H1 (cell line): ENCODE measurements around the gene SUOX. TPM values are rescaled to one million over a fixed set of nuclear protein-coding genes. Genes with fewer than 3 reads are reported as not detected.

Experiments used
- CTCF ChIA-PET: fragments of 300-600 bp; sonication (Branson Sonifier 250); formaldehyde crosslinking; loops from one replicate; lab custom pipeline; 2021; ENCODE audit not compliant: partially characterized antibody; lab: Charles Lee
- POLR2A ChIA-PET: fragments of 300-600 bp; sonication (Branson Sonifier 250); formaldehyde crosslinking; loops from one replicate; lab custom pipeline; 2021; ENCODE audit warnings: inconsistent platforms; ENCODE audit not compliant: partially characterized antibody; lab: Charles Lee
- DNase-seq, 2 experiments: peaks; one replicate each; pipeline versions ENCODE4 v3.0.0 to v3.0.0-alpha.2; 2010 to 2022; ENCODE audit warnings: low spot score in 2 of 2, low read depth in 1 of 2, mixed read lengths in 1 of 2
- FAIRE-seq: peaks from 2 replicates; lab custom pipeline; 2011; peaks lifted over from hg19 to GRCh38; lab: Jason Lieb, UNC
- H2AFZ ChIP-seq: 2 replicates; pipeline ENCODE4 v1.8.1; 2012; ENCODE audit warnings: low read length, inconsistent platforms
- H2AK5ac ChIP-seq: 2 replicates; pipeline ENCODE4 v1.6.1; 2013; ENCODE audit warnings: low read depth, low read length
- H2BK120ac ChIP-seq: replicated peaks from 2 replicates; pipeline ENCODE3; 2013; ENCODE audit warnings: low read depth, low read length, inconsistent platforms
- H2BK12ac ChIP-seq: 2 replicates; pipeline ENCODE4 v1.6.1; 2013; ENCODE audit warnings: low read depth, low read length
- H2BK15ac ChIP-seq: 2 replicates; pipeline ENCODE4 v1.6.1; 2013; ENCODE audit warnings: low read length
- H2BK20ac ChIP-seq: 2 replicates; pipeline ENCODE4 v1.6.1; 2013; ENCODE audit warnings: low read length
- H2BK5ac ChIP-seq: 2 replicates; pipeline ENCODE4 v1.6.1; 2013; ENCODE audit warnings: low read depth, low read length
- H3K14ac ChIP-seq: 2 replicates; pipeline ENCODE4 v1.6.1; 2013; ENCODE audit warnings: inconsistent platforms; ENCODE audit not compliant: insufficient read length
- H3K18ac ChIP-seq: 2 replicates; pipeline ENCODE4 v1.6.1; 2013; ENCODE audit warnings: low read length; ENCODE audit errors: extremely low read depth
- H3K23ac ChIP-seq: 2 replicates; pipeline ENCODE4 v1.6.1; 2013; ENCODE audit warnings: inconsistent platforms; ENCODE audit not compliant: insufficient read length
- H3K23me2 ChIP-seq: 2 replicates; pipeline ENCODE4 v1.6.1; 2013; ENCODE audit warnings: low read depth, low read length
- H3K27ac ChIP-seq: 2 replicates; pipeline ENCODE4 v1.6.1; 2011; ENCODE audit warnings: low read depth, low read length, inconsistent platforms
- H3K27me3 ChIP-seq, 4 experiments: replicated peaks in 1 of 4; 1 replicate in 1 of 4; 2 replicates in 3 of 4; pipeline versions ENCODE4 v1.6.1 to v1.8.1; 2011 to 2013; ENCODE audit warnings: low read length in 3 of 4, mild to moderate bottlenecking in 3 of 4, inconsistent platforms in 2 of 4, mixed read lengths in 2 of 4, moderate library complexity in 1 of 4; ENCODE audit not compliant: control insufficient read depth in 3 of 4, insufficient read depth in 3 of 4; ENCODE audit errors: extremely low read depth in 1 of 4
- H3K36me3 ChIP-seq, 4 experiments: 2 replicates each; pipeline versions ENCODE4 v1.6.1 to v1.8.1; 2011 to 2013; ENCODE audit warnings: mild to moderate bottlenecking in 4 of 4, low read length in 3 of 4, moderate library complexity in 2 of 4, control low read depth in 1 of 4, inconsistent platforms in 1 of 4; ENCODE audit not compliant: insufficient read depth in 4 of 4, control insufficient read depth in 2 of 4
- H3K4ac ChIP-seq: replicated peaks from 2 replicates; pipeline ENCODE3; 2013; ENCODE audit warnings: low read length, low read depth, mixed read lengths, inconsistent platforms; ENCODE audit not compliant: insufficient read length
- H3K4me1 ChIP-seq, 4 experiments: replicated peaks in 1 of 4; 1 replicate in 1 of 4; 2 replicates in 3 of 4; pipeline versions ENCODE4 v1.6.1 to v1.8.1; 2011 to 2013; ENCODE audit warnings: low read length in 3 of 4, inconsistent platforms in 2 of 4, mixed read lengths in 1 of 4; ENCODE audit not compliant: insufficient read depth in 4 of 4, control insufficient read depth in 3 of 4
- H3K4me2 ChIP-seq, 2 experiments: 2 replicates each; pipeline versions ENCODE4 v1.6.1 to v1.8.1; 2011 to 2013; ENCODE audit warnings: low read depth in 2 of 2, low read length in 2 of 2, control low read depth in 1 of 2, inconsistent platforms in 1 of 2, mild to moderate bottlenecking in 1 of 2; ENCODE audit not compliant: insufficient read depth in 1 of 2
- H3K4me3 ChIP-seq, 4 experiments: fragments of 200-600, 300-600 bp in 1 of 4; sonication (generic), shearing (Covaris generic), sonication (Bioruptor Twin) in 1 of 4; 2 replicates each; pipeline versions ENCODE4 v1.5.1 to v1.8.1; 2011 to 2016; ENCODE audit warnings: low read length in 4 of 4, low read depth in 3 of 4, control low read depth in 2 of 4, inconsistent platforms in 2 of 4, mild to moderate bottlenecking in 2 of 4, mixed read lengths in 1 of 4, moderate library complexity in 1 of 4; ENCODE audit not compliant: insufficient read depth in 2 of 4; ENCODE audit errors: extremely low read depth in 1 of 4
- H3K56ac ChIP-seq: replicated peaks from 2 replicates; pipeline ENCODE3; 2013; ENCODE audit warnings: low read depth, mild to moderate bottlenecking, mixed read lengths, low read length, inconsistent platforms; ENCODE audit not compliant: insufficient read length
- H3K79me1 ChIP-seq: 2 replicates; pipeline ENCODE4 v1.6.1; 2013; ENCODE audit warnings: low read depth, low read length, control low read depth
- H3K79me2 ChIP-seq, 2 experiments: 2 replicates each; pipeline versions ENCODE4 v1.6.1 to v1.8.1; 2012 to 2013; ENCODE audit warnings: low read length in 2 of 2, mild to moderate bottlenecking in 2 of 2, inconsistent platforms in 1 of 2; ENCODE audit not compliant: insufficient read depth in 2 of 2, control insufficient read depth in 1 of 2
- H3K9ac ChIP-seq, 4 experiments: replicated peaks in 1 of 4; 1 replicate in 1 of 4; 2 replicates in 3 of 4; pipeline versions ENCODE4 v1.6.1 to v1.8.1; 2011 to 2013; ENCODE audit warnings: low read depth in 3 of 4, low read length in 3 of 4, control low read depth in 2 of 4, mild to moderate bottlenecking in 2 of 4, moderate library complexity in 2 of 4, inconsistent platforms in 1 of 4; ENCODE audit errors: extremely low read depth in 1 of 4
- H3K9me3 ChIP-seq, 2 experiments: 2 replicates each; pipeline versions ENCODE4 v1.6.1 to v1.8.1; 2012 to 2013; ENCODE audit warnings: mild to moderate bottlenecking in 2 of 2, moderate library complexity in 2 of 2, control low read depth in 1 of 2, inconsistent platforms in 1 of 2, low read depth in 1 of 2, low read length in 1 of 2, mixed read lengths in 1 of 2; ENCODE audit not compliant: insufficient read depth in 2 of 2
- H4K20me1 ChIP-seq, 2 experiments: replicated peaks in 1 of 2; 2 replicates each; pipeline versions ENCODE3 to v1.8.1; 2011 to 2013; ENCODE audit warnings: inconsistent platforms in 2 of 2, low read length in 2 of 2, mild to moderate bottlenecking in 1 of 2; ENCODE audit not compliant: insufficient read depth in 2 of 2, control insufficient read depth in 1 of 2
- H4K5ac ChIP-seq: 2 replicates; pipeline ENCODE4 v1.6.1; 2013; ENCODE audit warnings: low read length, low read depth, mixed read lengths, inconsistent platforms; ENCODE audit not compliant: insufficient read length
- H4K8ac ChIP-seq: 2 replicates; pipeline ENCODE4 v1.8.0; 2013; ENCODE audit warnings: mild to moderate bottlenecking, moderate library complexity, low read length, inconsistent platforms; ENCODE audit not compliant: insufficient read depth; ENCODE audit errors: extremely low read depth
- H4K91ac ChIP-seq: replicated peaks from 2 replicates; pipeline ENCODE3; 2013; ENCODE audit warnings: low read length, mixed read lengths, inconsistent platforms; ENCODE audit not compliant: insufficient read length
- BACH1 ChIP-seq: IDR thresholded peaks from 2 replicates; pipeline ENCODE4 v1.6.1; 2012; ENCODE audit warnings: low read length, improper control_type of control experiment
- BRCA1 ChIP-seq: IDR thresholded peaks from 2 replicates; pipeline ENCODE4 v1.6.1; 2012; ENCODE audit warnings: low read depth, low read length, improper control_type of control experiment
- GTF2F1 ChIP-seq: IDR thresholded peaks from 2 replicates; pipeline ENCODE4 v1.6.1; 2012; ENCODE audit warnings: low read depth, low read length, improper control_type of control experiment, borderline replicate concordance
- POU5F1 ChIP-seq: IDR thresholded peaks from 2 replicates; pipeline ENCODE4 v1.6.1; 2011; ENCODE audit warnings: low read depth, mild to moderate bottlenecking, low read length, moderate library complexity
- RXRA ChIP-seq: IDR thresholded peaks from 2 replicates; pipeline ENCODE4 v1.6.1; 2011; ENCODE audit warnings: low read depth, mild to moderate bottlenecking, low read length, moderate library complexity; ENCODE audit not compliant: insufficient read depth
- TBP ChIP-seq: IDR thresholded peaks from 2 replicates; pipeline ENCODE4 v1.6.1; 2011; ENCODE audit warnings: low read depth, low read length, improper control_type of control experiment
- TCF12 ChIP-seq: IDR thresholded peaks from 2 replicates; pipeline ENCODE4 v1.6.1; 2011; ENCODE audit warnings: low read depth, mild to moderate bottlenecking, low read length
- YY1 ChIP-seq: IDR thresholded peaks from 2 replicates; pipeline ENCODE4 v1.6.1; 2011; ENCODE audit warnings: low read depth, mild to moderate bottlenecking, low read length
- WGBS, 2 experiments: shearing (Covaris generic) in 1 of 2; methylation state at CpG; one replicate each; pipeline versions ENCODE4 v1.1.6 to v1.1.7; 2013 to 2015; ENCODE audit warnings: low lambda C conversion rate in 2 of 2, mixed read lengths in 2 of 2, inconsistent platforms in 1 of 2, low coverage in 1 of 2, missing lambda C conversion rate in 1 of 2; ENCODE audit not compliant: insufficient replicate concordance in 2 of 2, insufficient coverage in 1 of 2, insufficient read length in 1 of 2; ENCODE audit errors: extremely low coverage in 1 of 2, missing lambda C conversion rate in 1 of 2; 5-methylcytosine and 5-hydroxymethylcytosine counted together
- polyA plus RNA-seq, 7 experiments: library from polyadenylated mRNA; depleted of rRNA in 3 of 7; stranded (reverse) in 5 of 7; unstranded in 2 of 7; fragments of >200 nt in 5 of 7; fragments of 200-250 nt in 2 of 7; gene quantifications; 1 replicate in 5 of 7; 2 replicates in 1 of 7; 4 replicates in 1 of 7; pipeline versions ENCODE4 v1.2.1 to v1.2.3, GENCODE V29; 2011 to 2013; ENCODE audit warnings: missing spikeins in 2 of 7, mixed read lengths in 2 of 7
- total RNA-seq: library from RNA; stranded (reverse); fragmentation: NEBNext Ultra II Directional; extraction: Animal tissue kit (Norgen Biotek cat#: 25700); gene quantifications from 2 replicates; pipeline ENCODE4 v1.2.1, GENCODE V29; 2021
- TF ChIP-seq, protein P1 (sequence below): IDR thresholded peaks from 2 replicates; pipeline ENCODE4 v1.6.1; 2012; ENCODE audit warnings: inconsistent platforms
- TF ChIP-seq, protein P2 (sequence below), 3 experiments: IDR thresholded peaks; 1 replicate in 2 of 3; 2 replicates in 1 of 3; pipeline versions ENCODE4 v1.5.1 to v1.6.1; 2011; ENCODE audit warnings: low read length in 3 of 3, mild to moderate bottlenecking in 3 of 3, inconsistent platforms in 2 of 3, low read depth in 1 of 3, moderate library complexity in 1 of 3; ENCODE audit not compliant: insufficient read depth in 1 of 3; ENCODE audit errors: control extremely low read depth in 1 of 3

SUOX gene
- total and polyA plus RNA-seq, 2 of the 8 experiments (the other 6 are each of a cell fraction or from before 2014, with no cell fraction given), result 22.5 to 31.3 TPM

DNA sequence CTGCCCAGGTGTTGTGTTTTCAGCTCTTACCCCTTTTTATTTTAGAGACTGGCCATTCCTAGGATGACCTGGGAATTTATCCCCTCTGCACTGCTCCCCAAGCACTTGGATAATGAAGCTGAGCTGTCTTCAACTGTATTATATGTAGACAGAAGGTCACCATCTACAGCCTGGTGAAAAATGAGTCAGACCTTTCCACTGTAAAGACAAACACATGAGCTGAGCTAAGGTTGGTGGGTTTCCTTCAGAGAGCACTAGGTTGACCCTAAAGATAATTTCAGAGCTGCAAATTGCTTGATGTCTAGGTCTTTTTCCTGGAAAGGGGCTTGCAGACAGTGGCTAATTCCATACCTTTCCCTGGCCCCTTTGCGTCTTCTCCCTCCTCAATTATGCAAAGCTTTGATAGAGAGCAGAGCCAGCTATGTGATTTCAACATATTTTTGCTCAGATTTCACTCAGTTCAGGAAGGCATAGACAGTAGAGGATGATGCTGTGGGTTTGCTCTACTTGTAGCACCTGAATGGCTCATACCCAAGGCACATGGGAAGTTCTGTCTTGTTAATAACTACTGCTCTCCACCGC, 14.5 kb downstream of the SUOX start:
- H3K27me3 ChIP-seq, result no peaks in the 10 kb centered on the region
- 89% methylated on average over 2 of the region's 2 CpGs; no CpG with 5 or more reads in 1 of the 2 experiments for WGBS, 2 experiments
- H3K23me2 ChIP-seq, result peaks cover 9% of the 10 kb centered on the region
- no peak overlapping the region for H3K27ac ChIP-seq
- H2BK120ac ChIP-seq, result no peak overlapping the region
- no peak overlapping the region for H3K56ac ChIP-seq
- no peak overlapping the region for H4K91ac ChIP-seq
- H3K9ac ChIP-seq, result no peak overlapping the region
- no peak overlapping the region for H2AFZ ChIP-seq
- no peak overlapping the region for H3K4ac ChIP-seq
- no peak overlapping the region for H2BK12ac ChIP-seq
- H3K4me3 ChIP-seq, result no peak overlapping the region
- no peak overlapping the region for H2BK15ac ChIP-seq
- 0 out of 2 replicates have a peak, but pooled peaks cover 2% of the 10 kb centered on the region for H3K79me1 ChIP-seq
- no peak overlapping the region for H2BK20ac ChIP-seq
- H4K5ac ChIP-seq, result no peak overlapping the region
- H3K4me1 ChIP-seq, result peaks cover 0 to 4% (median 2%) of the 10 kb centered on the region in 4 experiments; a peak in 3 of 7 replicates
- no peak overlapping the region for H3K23ac ChIP-seq
- DNase-seq (no peak), FAIRE-seq (no peak)
- no peaks in the 10 kb centered on the region for H3K9me3 ChIP-seq
- no peaks in the 10 kb centered on the region for H3K79me2 ChIP-seq
- no peak overlapping the region for H3K4me2 ChIP-seq
- POLR2A ChIA-PET, result interaction anchor here (0.6 to 6.9 kb wide), 5 partner anchors 10 to 273 kb away, joined by 3 to 82 read pairs (median 5); partner anchors contain the start of genes IKZF4 and SUOX
- no peak overlapping the region for H3K18ac ChIP-seq
- no peaks in the 10 kb centered on the region for H3K36me3 ChIP-seq
- no peak overlapping the region for H4K8ac ChIP-seq
- no peak overlapping the region for H2BK5ac ChIP-seq
- no peak overlapping the region for H2AK5ac ChIP-seq
- CTCF ChIA-PET, result interaction anchor here (1.0 to 4.0 kb wide), 6 partner anchors 10 to 273 kb away, joined by 3 to 20 read pairs (median 6); partner anchors contain the start of gene SUOX
- no peak overlapping the region for H3K14ac ChIP-seq
- no peaks in the 10 kb centered on the region for H4K20me1 ChIP-seq
- TF ChIP-seq RXRA (no peak), BRCA1 (no peak), YY1 (no peak), BACH1 (no peak), POU5F1 (no peak), TBP (no peak), GTF2F1 (no peak), TCF12 (no peak)
- TF ChIP-seq, protein P1, sequence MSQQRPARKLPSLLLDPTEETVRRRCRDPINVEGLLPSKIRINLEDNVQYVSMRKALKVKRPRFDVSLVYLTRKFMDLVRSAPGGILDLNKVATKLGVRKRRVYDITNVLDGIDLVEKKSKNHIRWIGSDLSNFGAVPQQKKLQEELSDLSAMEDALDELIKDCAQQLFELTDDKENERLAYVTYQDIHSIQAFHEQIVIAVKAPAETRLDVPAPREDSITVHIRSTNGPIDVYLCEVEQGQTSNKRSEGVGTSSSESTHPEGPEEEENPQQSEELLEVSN, result no peak
- TF ChIP-seq, protein P2, sequence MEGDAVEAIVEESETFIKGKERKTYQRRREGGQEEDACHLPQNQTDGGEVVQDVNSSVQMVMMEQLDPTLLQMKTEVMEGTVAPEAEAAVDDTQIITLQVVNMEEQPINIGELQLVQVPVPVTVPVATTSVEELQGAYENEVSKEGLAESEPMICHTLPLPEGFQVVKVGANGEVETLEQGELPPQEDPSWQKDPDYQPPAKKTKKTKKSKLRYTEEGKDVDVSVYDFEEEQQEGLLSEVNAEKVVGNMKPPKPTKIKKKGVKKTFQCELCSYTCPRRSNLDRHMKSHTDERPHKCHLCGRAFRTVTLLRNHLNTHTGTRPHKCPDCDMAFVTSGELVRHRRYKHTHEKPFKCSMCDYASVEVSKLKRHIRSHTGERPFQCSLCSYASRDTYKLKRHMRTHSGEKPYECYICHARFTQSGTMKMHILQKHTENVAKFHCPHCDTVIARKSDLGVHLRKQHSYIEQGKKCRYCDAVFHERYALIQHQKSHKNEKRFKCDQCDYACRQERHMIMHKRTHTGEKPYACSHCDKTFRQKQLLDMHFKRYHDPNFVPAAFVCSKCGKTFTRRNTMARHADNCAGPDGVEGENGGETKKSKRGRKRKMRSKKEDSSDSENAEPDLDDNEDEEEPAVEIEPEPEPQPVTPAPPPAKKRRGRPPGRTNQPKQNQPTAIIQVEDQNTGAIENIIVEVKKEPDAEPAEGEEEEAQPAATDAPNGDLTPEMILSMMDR (IDR thresholded peaks at IDR 0.05; ENCODE audit: control extremely low read depth in 1 of 3, insufficient read depth in 1 of 3, low read depth in 1 of 3, low read length in 3 of 3), result no peak
